PFSK-1 (cell line): ENCODE data around the gene COL18A1.

Experiments used
- FOXP2 ChIP-seq: optimal IDR thresholded peaks from 2 replicates; pipeline ENCODE3; 2011; ENCODE audit warnings: borderline replicate concordance, control low read depth, inconsistent platforms; ENCODE audit not compliant: insufficient read depth; ENCODE audit errors: extremely low read length, extremely low read depth
- POLR2AphosphoS5 ChIP-seq: IDR thresholded peaks from 2 replicates; pipeline ENCODE4 v1.6.1; 2012; ENCODE audit warnings: low read depth, mild to moderate bottlenecking, control low read depth, low read length, moderate library complexity
- SIN3A ChIP-seq: IDR thresholded peaks from 2 replicates; pipeline ENCODE4 v1.6.1; 2012; ENCODE audit warnings: mild to moderate bottlenecking, low read length, moderate library complexity, borderline replicate concordance; ENCODE audit not compliant: insufficient read depth
- TAF1 ChIP-seq: IDR thresholded peaks from 2 replicates; pipeline ENCODE4 v1.6.1; 2012; ENCODE audit warnings: low read length, control low read depth, borderline replicate concordance; ENCODE audit not compliant: insufficient read depth
- TF ChIP-seq, protein P1 (sequence below), 2 experiments: IDR thresholded peaks; 2 replicates each; pipeline versions ENCODE4 v1.6.1 to v1.8.0; 2011 to 2012; ENCODE audit warnings: low read depth in 2 of 2, low read length in 2 of 2, control low read depth in 1 of 2, inconsistent platforms in 1 of 2, mild to moderate bottlenecking in 1 of 2, moderate library complexity in 1 of 2; ENCODE audit not compliant: insufficient read depth in 1 of 2

DNA sequence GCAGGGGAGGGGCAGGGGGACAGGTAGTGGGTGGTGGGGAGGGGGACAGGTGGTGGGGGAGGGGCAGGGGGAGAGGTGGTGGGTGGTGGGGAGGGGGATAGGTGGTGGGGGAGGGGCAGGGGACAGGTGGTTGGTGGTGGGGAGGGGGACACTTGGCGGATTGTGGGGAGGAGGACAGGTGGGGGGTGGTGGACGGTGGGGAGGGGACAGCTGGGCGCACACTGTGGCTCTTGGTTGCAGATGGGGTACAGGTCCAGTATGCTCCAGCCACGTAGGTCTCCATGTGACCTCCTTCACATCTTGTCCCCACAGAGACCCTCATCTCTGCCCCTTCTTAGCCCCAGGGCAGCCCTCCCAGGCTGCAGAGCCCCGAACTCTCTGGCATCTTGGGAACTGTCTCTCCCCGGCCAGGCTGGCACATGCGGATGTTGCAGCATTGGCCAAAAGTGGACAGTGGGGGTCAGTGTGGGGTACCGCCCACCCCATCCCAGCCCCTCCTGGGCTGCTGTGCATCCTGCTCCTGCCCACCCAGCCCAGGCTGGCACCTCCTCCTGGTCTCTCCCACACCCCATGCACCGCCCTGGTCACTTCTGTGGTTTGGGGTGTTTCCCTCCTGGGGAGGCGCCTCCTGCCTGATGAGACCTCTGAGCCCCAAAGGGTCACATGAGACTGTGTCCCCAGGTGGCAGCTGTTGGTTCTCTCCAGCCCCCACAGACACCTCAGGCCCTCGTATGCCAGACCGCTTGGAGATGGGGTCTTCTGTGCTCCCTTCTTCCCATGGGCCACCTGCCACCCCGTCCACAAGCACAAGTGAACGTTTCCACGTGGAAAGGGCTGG, 144.9 kb downstream of the COL18A1 start:
- TF ChIP-seq TAF1 (no peak), POLR2AphosphoS5 (no peak), SIN3A (no peak), FOXP2 (no peak)
- TF ChIP-seq, protein P1, sequence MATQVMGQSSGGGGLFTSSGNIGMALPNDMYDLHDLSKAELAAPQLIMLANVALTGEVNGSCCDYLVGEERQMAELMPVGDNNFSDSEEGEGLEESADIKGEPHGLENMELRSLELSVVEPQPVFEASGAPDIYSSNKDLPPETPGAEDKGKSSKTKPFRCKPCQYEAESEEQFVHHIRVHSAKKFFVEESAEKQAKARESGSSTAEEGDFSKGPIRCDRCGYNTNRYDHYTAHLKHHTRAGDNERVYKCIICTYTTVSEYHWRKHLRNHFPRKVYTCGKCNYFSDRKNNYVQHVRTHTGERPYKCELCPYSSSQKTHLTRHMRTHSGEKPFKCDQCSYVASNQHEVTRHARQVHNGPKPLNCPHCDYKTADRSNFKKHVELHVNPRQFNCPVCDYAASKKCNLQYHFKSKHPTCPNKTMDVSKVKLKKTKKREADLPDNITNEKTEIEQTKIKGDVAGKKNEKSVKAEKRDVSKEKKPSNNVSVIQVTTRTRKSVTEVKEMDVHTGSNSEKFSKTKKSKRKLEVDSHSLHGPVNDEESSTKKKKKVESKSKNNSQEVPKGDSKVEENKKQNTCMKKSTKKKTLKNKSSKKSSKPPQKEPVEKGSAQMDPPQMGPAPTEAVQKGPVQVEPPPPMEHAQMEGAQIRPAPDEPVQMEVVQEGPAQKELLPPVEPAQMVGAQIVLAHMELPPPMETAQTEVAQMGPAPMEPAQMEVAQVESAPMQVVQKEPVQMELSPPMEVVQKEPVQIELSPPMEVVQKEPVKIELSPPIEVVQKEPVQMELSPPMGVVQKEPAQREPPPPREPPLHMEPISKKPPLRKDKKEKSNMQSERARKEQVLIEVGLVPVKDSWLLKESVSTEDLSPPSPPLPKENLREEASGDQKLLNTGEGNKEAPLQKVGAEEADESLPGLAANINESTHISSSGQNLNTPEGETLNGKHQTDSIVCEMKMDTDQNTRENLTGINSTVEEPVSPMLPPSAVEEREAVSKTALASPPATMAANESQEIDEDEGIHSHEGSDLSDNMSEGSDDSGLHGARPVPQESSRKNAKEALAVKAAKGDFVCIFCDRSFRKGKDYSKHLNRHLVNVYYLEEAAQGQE (IDR thresholded peaks at IDR 0.05; ENCODE audit: insufficient read depth in 1 of 2, low read depth in 2 of 2, low read length in 2 of 2): no peak
